ENCODE data around the gene LARP4B. TPM values are rescaled to one million over a fixed set of nuclear protein-coding genes. Genes with fewer than 3 reads are reported as not detected.

Gene LARP4B
- total and polyA plus RNA-seq, 7 experiments from 2014 or later: 31.9 to 114 (median 93.5) TPM

GRCh38 chr10:809671-810350 lies 121.7 kb downstream of the LARP4B start:
- Histone ChIP-seq H3K4me1 (ENCODE audit: control insufficient read depth in 2 of 2, insufficient read depth in 2 of 2, low read length in 2 of 2) (no peaks in the 10 kb centered on the region), H3K9me3 (ENCODE audit: control insufficient read depth in 2 of 3, low read length in 3 of 3) (no peaks in the 10 kb centered on the region), H3K27ac (ENCODE audit: low read depth, low read length) (no peak overlapping the region), H3K4me3 (ENCODE audit: low read length) (no peak overlapping the region), H3K36me3 (ENCODE audit: control insufficient read depth in 2 of 3, insufficient read depth in 3 of 3, low read length in 3 of 3) (peaks cover 10 to 70% (median 16%) of the 10 kb centered on the region in 3 experiments), H3K27me3 (ENCODE audit: control insufficient read depth in 2 of 2, insufficient read depth in 2 of 2, low read length in 2 of 2) (no peaks in the 10 kb centered on the region)
- DNase-seq: no peak
- Mint-ChIP-seq H3K27ac (peak overlapping the region in 1 of 9 donors; percentile 51), H3K27me3 (no peaks in the 10 kb centered on the region), H3K4me1 (peaks cover 0 to 11% (median 0%) of the 10 kb centered on the region in 7 donors), H3K36me3 (peaks cover 0 to 66% (median 16%) of the 10 kb centered on the region in 5 donors), H3K4me3 (no peak overlapping the region), H3K9me3 (no peaks in the 10 kb centered on the region)
- intact Hi-C loops (cut with micrococcal nuclease): no loop called here
- ATAC-seq: no peak
- ChIA-PET POLR2A (no interaction called here), CTCF (no interaction called here)

GRCh38 chr10:807958-808353 lies 123.5 kb downstream of the LARP4B start:
- H3K27me3 Mint-ChIP-seq: no peaks in the 10 kb centered on the region
- H3K27ac Mint-ChIP-seq: peak overlapping the region in 2 of 9 donors; percentile 5 to 37

DNA sequence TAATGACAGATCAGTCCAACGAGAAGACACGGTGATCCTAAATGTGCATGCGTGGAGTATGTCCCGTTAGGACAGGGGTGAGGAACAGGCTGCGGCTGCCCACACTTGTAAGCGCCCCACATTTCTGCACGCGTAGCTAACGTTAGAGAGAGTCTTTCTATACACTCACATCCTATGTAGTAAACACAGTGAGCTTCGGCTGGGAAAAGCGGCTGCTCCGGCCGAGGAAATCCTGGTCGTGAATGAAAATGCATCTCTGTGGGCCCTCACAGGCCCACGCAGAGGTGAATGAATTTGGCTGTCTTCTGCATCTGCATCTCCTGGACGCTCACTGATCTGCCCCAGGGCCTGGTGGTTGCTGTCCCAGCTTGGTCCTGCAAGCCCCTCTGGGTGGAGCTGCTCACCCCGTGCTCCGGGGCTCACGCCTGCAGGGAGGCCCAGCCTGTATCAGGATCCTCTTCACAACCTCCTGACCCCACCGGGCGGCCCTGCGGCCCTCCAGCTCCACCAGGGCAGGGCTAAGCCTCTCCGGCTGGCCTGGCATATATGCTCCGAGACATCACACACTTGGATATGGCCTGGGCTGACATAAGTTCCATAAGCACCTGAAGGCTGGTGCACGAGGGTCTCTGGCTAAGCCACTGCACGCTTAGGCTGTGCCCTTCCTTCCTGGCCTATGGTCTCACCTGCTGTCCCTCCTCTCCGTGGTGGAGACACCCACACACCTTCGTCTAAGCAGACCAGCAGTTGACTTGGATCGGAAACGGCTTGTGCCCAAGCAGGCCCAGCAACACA lies 124.1 kb downstream of the LARP4B start:
- ATAC-seq (no peak), DNase-seq (no peak)
- no peaks in the 10 kb centered on the region for H3K4me1 ChIP-seq (ENCODE audit: control insufficient read depth in 2 of 2, insufficient read depth in 2 of 2, low read length in 2 of 2)
- H3K4me3 ChIP-seq (ENCODE audit: low read length): no peak overlapping the region
- H3K27ac ChIP-seq (ENCODE audit: low read depth, low read length): no peak overlapping the region
- no peaks in the 10 kb centered on the region for H3K27me3 ChIP-seq (ENCODE audit: control insufficient read depth in 2 of 2, insufficient read depth in 2 of 2, low read length in 2 of 2)
- no peaks in the 10 kb centered on the region for H3K9me3 Mint-ChIP-seq
- ChIA-PET POLR2A (interaction anchor here (0.6 kb wide), 1 partner anchor 26 kb away, joined by 3 read pairs; no protein-coding TSS in a partner anchor), CTCF (no interaction called here)
- H3K27ac Mint-ChIP-seq: peak overlapping the region in 2 of 9 donors; percentile 2 to 27
- H3K4me3 Mint-ChIP-seq: no peak overlapping the region
- H3K36me3 ChIP-seq (ENCODE audit: control insufficient read depth in 2 of 3, insufficient read depth in 3 of 3, low read length in 3 of 3): peaks cover 3 to 49% (median 10%) of the 10 kb centered on the region in 3 experiments
- no peaks in the 10 kb centered on the region for H3K9me3 ChIP-seq (ENCODE audit: control insufficient read depth in 2 of 3, low read length in 3 of 3)
- H3K36me3 Mint-ChIP-seq: peaks cover 0 to 50% (median 8%) of the 10 kb centered on the region in 5 donors
- intact Hi-C loops (cut with micrococcal nuclease): no loop called here
- H3K4me1 Mint-ChIP-seq: peaks cover 0 to 15% (median 0%) of the 10 kb centered on the region in 7 donors
- no peaks in the 10 kb centered on the region for H3K27me3 Mint-ChIP-seq

More at GRCh38 chr10:807958-808353, 123.5 kb downstream of the LARP4B start:
- intact Hi-C loops (cut with micrococcal nuclease): no loop called here
- Histone ChIP-seq H3K4me1 (ENCODE audit: control insufficient read depth in 2 of 2, insufficient read depth in 2 of 2, low read length in 2 of 2) (no peaks in the 10 kb centered on the region), H3K9me3 (ENCODE audit: control insufficient read depth in 2 of 3, low read length in 3 of 3) (no peaks in the 10 kb centered on the region), H3K27me3 (ENCODE audit: control insufficient read depth in 2 of 2, insufficient read depth in 2 of 2, low read length in 2 of 2) (no peaks in the 10 kb centered on the region), H3K27ac (ENCODE audit: low read depth, low read length) (no peak overlapping the region), H3K4me3 (ENCODE audit: low read length) (no peak overlapping the region), H3K36me3 (ENCODE audit: control insufficient read depth in 2 of 3, insufficient read depth in 3 of 3, low read length in 3 of 3) (peaks cover 8 to 55% (median 10%) of the 10 kb centered on the region in 3 experiments)
- H3K9me3 Mint-ChIP-seq: no peaks in the 10 kb centered on the region
- CTCF ChIA-PET: no interaction called here
- POLR2A ChIA-PET: no interaction called here
- DNase-seq: no peak
- H3K4me3 Mint-ChIP-seq: no peak overlapping the region
- peaks cover 0 to 53% (median 9%) of the 10 kb centered on the region in 5 donors for H3K36me3 Mint-ChIP-seq
- ATAC-seq: no peak
- peaks cover 0 to 15% (median 0%) of the 10 kb centered on the region in 7 donors for H3K4me1 Mint-ChIP-seq

DNA sequence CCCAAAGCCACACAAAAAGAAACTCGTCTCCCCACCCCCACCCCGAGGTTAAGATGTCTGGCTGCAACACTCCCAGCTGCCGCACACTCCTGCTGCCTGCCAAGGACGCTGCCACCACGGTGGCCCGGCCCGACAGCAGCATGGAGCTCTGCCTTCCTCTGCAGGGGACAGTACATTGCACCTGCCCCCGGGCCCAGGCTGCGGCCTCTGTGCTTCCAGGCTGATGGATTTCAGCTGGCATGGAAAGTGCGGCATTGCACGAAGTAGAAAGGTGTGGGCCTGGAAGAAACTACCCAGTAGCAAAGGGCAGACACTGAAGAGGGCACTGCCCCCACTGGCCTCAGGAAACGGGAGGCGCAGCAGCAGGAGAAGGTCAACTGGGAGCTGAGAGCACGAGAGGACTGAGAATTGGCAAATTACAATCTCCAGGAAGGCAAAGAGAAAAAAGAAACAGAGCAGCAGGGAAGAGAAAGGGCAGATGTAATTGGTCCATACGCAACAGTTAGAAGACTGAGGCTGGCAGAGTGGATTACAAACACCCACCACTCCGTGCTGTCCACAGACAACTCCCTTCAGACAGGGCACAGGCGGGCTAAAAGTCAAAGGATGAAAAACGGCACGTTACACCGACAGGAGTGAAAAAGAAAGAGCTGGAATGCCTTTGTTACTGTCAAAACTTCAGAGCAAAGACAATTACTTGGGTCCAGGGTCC lies 124.9 kb downstream of the LARP4B start:
- H3K4me3 ChIP-seq (ENCODE audit: low read length): no peak overlapping the region
- ATAC-seq: no peak
- no peaks in the 10 kb centered on the region for H3K9me3 Mint-ChIP-seq
- peak overlapping the region in 4 of 9 donors; percentile 2 to 51 (median 26) for H3K27ac Mint-ChIP-seq
- H3K27me3 ChIP-seq (ENCODE audit: control insufficient read depth in 2 of 2, insufficient read depth in 2 of 2, low read length in 2 of 2): no peaks in the 10 kb centered on the region
- H3K4me3 Mint-ChIP-seq: no peak overlapping the region
- POLR2A ChIA-PET: no interaction called here
- no peaks in the 10 kb centered on the region for H3K27me3 Mint-ChIP-seq
- CTCF ChIA-PET: no interaction called here
- H3K27ac ChIP-seq (ENCODE audit: low read depth, low read length): no peak overlapping the region
- H3K9me3 ChIP-seq (ENCODE audit: control insufficient read depth in 2 of 3, low read length in 3 of 3): no peaks in the 10 kb centered on the region
- intact Hi-C loops (cut with micrococcal nuclease): no loop called here
- H3K36me3 Mint-ChIP-seq: peaks cover 0 to 43% (median 8%) of the 10 kb centered on the region in 5 donors
- no peak for DNase-seq
- H3K4me1 Mint-ChIP-seq: peaks cover 0 to 15% (median 0%) of the 10 kb centered on the region in 7 donors
- peaks cover 3 to 42% (median 10%) of the 10 kb centered on the region in 3 experiments for H3K36me3 ChIP-seq (ENCODE audit: control insufficient read depth in 2 of 3, insufficient read depth in 3 of 3, low read length in 3 of 3)
- H3K4me1 ChIP-seq (ENCODE audit: control insufficient read depth in 2 of 2, insufficient read depth in 2 of 2, low read length in 2 of 2): no peaks in the 10 kb centered on the region

DNA sequence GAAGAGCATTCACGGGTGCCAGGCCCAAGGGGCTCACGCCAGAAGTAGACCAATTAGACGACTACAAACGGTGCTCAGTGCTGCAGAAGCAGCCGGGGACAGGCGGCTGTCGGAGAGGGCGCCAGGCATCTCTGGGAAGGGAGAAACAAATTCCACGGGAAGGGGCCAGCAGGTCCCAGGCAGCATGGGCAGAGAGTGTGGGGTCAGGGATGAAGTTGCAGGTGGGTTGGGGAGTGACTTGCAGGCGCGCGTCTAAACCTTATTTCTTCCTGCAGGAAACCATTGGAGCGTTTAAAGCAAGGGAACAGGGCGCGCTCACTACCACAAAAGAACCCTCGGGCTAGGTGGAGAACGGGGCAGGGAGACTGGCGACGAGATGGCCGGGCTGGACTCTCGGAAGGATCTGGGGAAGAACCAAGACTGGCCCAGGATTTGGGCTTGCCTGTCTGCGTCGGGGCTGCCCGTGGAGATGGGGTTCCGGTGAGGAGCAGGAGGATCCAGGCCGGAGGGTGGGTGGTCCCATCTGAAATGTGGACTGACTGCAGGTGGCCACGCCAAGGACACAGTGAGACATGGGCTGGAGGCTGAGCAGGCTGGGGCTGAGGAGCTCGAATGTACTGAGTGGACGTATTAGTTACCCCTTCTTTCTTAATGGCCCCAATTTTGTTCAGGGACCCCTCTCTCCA lies 125.7 kb downstream of the LARP4B start:
- peak overlapping the region in 2 of 9 donors; percentile 43 to 54 for H3K27ac Mint-ChIP-seq

More for the DNA sequence above, 125.7 kb downstream of the LARP4B start:
- CTCF ChIA-PET: no interaction called here
- Histone ChIP-seq H3K27me3 (ENCODE audit: control insufficient read depth in 2 of 2, insufficient read depth in 2 of 2, low read length in 2 of 2) (no peaks in the 10 kb centered on the region), H3K36me3 (ENCODE audit: control insufficient read depth in 2 of 3, insufficient read depth in 3 of 3, low read length in 3 of 3) (peaks cover 3 to 41% (median 10%) of the 10 kb centered on the region in 3 experiments), H3K27ac (ENCODE audit: low read depth, low read length) (no peak overlapping the region), H3K4me1 (ENCODE audit: control insufficient read depth in 2 of 2, insufficient read depth in 2 of 2, low read length in 2 of 2) (no peaks in the 10 kb centered on the region), H3K4me3 (ENCODE audit: low read length) (no peak overlapping the region), H3K9me3 (ENCODE audit: control insufficient read depth in 2 of 3, low read length in 3 of 3) (no peaks in the 10 kb centered on the region)
- H3K4me1 Mint-ChIP-seq: peaks cover 0 to 16% (median 0%) of the 10 kb centered on the region in 7 donors
- peaks cover 0 to 1% (median 0%) of the 10 kb centered on the region in 11 donors for H3K9me3 Mint-ChIP-seq
- H3K27me3 Mint-ChIP-seq: no peaks in the 10 kb centered on the region
- peaks cover 0 to 38% (median 8%) of the 10 kb centered on the region in 5 donors for H3K36me3 Mint-ChIP-seq
- intact Hi-C loops (cut with micrococcal nuclease): no loop called here
- H3K4me3 Mint-ChIP-seq: no peak overlapping the region
- POLR2A ChIA-PET: no interaction called here
- ATAC-seq (no peak), DNase-seq (no peak)
